GM21515 (cell line): ENCODE results near the gene TPRKB.
"Not testable (repeated sequence)": the region's sequence is repeated elsewhere in the genome, so short reads cannot be mapped to it uniquely, and the experiment has no call there.

ENCODE experiments used
- ATAC-seq: cut with Tn5 transposase; IDR thresholded peaks from one replicate; pipeline ENCODE4 v1.9.1; 2021; ENCODE audit not compliant: unreplicated experiment

TPRKB gene

DNA sequence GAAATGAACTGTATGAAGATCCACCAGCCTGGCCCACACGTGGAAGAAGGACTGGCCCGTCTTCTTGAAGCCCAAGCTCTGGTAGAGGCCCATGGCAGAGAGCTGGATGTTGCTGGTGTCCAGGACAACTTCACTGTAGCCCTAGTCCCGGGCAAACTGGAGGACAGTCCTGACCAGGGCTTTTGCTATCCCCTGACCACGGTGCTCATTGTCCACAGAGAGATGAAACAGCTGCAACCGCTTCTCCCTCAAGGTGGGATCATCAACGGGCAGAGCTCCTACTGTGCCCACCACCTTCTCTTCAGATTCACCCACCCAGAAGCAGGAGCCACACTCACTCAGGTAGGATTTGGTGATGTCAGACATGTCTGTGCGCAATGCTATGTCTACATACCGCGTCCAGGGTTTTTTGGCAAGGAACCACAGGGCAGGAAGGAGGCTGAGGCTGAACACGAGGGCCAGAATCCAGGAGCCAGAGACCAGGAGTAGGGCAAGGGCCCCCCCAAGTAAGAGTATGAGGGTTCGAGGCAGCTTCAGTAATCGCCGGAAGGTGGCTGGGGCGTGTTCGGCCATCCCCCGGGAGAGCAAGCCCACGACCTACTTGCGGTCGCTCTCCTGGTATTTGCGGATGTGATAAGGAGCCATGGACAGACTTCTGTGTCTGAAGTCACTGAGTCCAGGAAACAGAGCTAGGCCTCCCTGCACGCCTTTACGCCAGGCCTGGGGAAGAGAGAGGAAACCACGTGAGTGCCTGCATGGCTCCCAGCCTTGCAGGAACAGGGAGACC is 36.3 kb downstream of the TPRKB start:
- no peak for ATAC-seq

- no peak for ATAC-seq
These were observed 37.0 kb downstream of the TPRKB start for GRCh38 chr2:73700131-73700611.

- ATAC-seq: no peak
These were observed 37.7 kb downstream of the TPRKB start for GRCh38 chr2:73699437-73699836.

DNA sequence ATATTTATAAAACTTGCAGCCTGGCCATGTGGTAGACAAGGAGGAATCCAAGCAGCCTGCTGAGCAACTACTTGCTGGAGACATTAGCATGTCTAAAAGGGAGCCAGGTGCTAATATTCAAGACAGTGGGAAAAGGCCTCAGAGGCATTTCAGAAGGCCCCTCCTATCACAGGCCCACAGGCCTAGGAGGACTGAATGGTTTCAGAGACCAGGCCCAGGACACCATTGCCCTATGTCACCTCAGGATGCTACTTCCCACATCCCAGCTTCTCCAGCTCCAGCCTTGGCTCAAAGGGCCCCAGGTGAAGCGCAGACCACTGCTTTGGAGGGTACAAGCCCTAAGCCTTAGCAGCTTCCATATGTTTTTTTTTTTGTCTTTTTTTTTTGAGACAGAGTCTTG is 39.0 kb downstream of the TPRKB start:
- ATAC-seq: no peak

GRCh38 chr2:73697606-73698005 is 39.5 kb downstream of the TPRKB start:
- ATAC-seq: no peak

DNA sequence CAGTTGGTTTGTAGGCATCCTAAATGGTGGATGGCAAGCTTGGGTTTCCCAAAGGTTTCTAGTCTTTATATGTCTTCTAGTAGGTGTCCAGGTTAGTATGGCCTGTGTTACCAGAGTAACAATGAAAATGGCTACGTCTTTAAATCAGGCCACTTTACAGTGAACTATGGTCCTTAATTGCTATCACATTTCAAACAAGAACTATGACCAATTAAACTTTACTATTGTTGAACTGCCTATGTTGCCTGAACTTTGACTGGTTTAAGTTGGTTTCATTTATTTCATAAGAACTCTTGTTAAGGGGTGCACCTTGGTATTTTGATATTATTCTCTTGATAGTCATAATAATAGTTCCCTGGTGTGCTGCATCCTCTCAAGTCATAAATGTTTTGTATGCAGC is 40.2 kb downstream of the TPRKB start:
- not testable (repeated sequence) for ATAC-seq

- ATAC-seq: not testable (repeated sequence)
These were observed 40.6 kb downstream of the TPRKB start for GRCh38 chr2:73696521-73696920.

DNA sequence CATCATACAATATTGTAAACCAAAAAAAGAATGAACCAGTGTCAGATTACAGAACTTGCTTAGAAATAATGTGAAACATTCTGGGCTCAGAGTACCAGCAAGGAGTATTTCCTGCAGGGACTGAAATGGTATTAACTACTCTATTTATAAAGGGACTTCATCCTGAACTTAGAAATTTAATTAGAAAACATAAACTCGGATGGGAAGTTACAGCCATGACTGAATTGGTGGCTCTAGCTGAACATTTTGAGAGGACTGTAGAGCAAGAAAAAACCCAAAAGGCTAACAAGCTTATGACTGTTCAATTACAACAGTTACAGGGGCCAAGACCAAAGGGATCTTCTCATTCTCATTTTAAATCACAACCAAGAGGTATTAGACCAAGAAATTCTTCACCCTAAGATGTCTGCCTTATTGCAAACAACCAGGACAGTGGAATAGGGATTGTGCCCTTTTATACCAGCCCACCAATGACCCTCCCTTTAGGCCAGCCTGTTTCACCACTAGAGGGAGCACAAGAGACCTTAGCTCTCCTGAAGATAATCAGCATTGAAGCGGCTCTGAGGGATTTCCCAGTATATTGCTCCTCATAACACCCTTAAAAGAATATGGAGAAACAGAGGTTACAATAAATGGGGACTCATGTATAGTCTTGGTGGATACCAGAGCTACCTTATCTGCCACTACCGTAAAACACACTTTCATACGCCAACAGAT is 46.6 kb downstream of the TPRKB start:
- ATAC-seq: peak; percentile 74

DNA sequence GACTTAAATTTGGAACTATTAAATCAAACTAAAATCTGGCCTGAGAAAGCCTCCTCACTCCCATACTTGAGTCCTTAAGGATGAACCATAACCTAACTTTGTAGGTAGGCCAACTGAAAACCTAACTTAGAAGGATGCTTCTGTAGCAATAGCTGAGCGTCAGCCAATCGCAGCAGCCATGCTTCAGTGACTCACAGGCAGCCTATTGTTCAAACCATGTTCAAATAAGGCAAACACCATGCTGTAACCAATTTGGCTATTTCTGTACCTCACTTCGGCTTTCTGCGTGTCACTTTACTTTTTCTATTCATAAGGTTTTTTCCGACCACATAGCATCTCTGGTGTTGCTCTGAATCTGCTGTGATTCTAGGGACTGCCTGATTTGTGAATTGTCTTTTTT is 48.7 kb downstream of the TPRKB start:
- ATAC-seq: not testable (repeated sequence)

DNA sequence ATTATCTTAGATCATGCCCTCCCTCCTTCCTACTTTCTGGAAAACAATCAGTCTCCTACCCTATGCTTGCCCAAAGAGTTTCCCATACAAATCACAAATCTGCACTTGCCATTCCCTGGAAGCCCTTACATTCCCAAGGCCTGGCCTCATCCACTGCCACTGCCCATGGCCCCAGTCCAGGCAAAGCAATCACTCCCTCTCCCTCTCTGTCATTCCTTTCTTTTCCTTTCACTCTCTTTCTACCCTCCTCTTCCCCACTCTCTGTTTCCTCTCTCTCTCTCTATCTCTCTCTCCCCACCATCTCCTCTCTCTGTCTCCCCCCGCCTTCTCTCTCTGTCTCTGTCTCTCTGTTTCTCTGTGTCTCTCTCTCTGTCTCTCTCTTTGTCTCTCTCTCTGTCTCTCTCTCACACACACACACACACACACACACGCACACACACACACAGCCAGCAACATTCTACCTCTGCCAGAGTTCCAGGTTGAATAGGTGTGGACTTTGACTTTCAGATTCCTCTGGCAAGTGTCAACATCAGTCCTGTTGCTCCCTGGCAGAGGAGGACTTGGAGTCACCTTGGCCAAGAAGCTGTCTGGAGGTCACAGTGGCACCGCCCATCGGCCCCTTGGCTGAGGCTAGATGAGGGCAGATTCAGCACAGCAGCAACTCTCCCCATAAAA is 51.2 kb downstream of the TPRKB start:
- ATAC-seq: no peak

DNA sequence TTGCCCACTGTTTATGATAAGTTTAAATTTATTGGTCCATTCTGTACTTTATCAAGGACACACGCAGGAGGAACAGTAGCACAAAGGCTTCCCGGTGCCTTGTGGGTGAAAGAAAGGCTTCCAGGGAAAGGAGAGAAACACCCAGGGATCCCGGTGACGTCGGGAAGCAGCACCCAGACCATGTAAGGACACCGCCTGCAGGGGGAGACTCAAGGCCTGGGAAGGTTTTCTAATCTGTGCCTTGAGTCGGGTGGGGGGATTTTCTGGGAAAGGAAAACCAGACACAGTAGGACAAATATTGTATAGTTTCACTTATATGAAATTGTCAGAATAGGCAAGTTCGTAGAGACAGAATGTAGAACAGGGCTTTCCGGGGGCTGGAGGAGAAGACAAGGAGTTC is 52.2 kb downstream of the TPRKB start:
- not testable (repeated sequence) for ATAC-seq

GRCh38 chr2:73684325-73684724 is 52.8 kb downstream of the TPRKB start:
- ATAC-seq: not testable (repeated sequence)

DNA sequence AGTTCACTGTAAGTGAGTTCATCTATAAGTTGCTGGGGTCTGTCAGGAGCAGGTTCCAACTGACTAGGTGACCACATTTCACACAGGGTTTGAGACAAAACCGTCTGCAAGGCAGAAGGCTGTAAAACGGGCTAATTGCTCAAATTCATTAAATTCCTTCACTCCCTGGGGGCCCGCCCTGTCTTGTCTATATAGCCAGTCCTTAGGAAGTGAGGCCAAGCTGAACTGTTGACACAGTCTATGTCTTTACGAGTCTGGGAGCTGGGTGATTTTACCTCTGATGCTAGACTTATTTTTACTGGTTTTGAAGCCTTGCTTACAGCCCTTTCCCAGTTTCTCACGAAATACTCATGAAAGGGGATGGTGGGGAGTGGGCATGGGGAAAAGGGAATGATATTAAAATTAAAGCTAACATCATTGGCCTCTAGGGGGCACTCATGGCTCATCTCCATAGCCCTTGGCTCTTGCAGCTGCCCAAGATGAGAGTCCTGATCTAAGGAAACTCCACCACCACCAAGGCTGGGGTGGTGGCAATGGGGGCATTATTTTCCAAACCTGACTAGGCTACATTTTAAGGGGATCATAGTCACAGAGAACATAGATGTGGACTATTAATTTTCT is 57.1 kb downstream of the TPRKB start:
- ATAC-seq: not testable (repeated sequence)
